Measurements from ENCODE around the gene ARMC12. TPM values are rescaled to one million over a fixed set of nuclear protein-coding genes. Genes with fewer than 3 reads are reported as not detected.

The ARMC12 gene
- total and polyA plus RNA-seq, 7 experiments from 2014 or later: 0.78 to 1.8 (median 1.3) TPM

- Mint-ChIP-seq H3K36me3 (peaks cover 2 to 8% (median 4%) of the 10 kb centered on the region in 5 donors), H3K4me1 (peaks cover 4 to 18% (median 12%) of the 10 kb centered on the region in 7 donors), H3K4me3 (no peak overlapping the region), H3K27me3 (no peaks in the 10 kb centered on the region), H3K27ac (peak overlapping the region in 1 of 9 donors; percentile 66), H3K9me3 (peaks cover 0 to 5% (median 2%) of the 10 kb centered on the region in 11 donors)
- no peak overlapping the region for H3K27ac ChIP-seq (ENCODE audit: low read depth, low read length)
- ChIA-PET CTCF (no interaction called here), POLR2A (no interaction called here)
- no peaks in the 10 kb centered on the region for H3K36me3 ChIP-seq (ENCODE audit: control insufficient read depth in 2 of 3, insufficient read depth in 3 of 3, low read length in 3 of 3)
- H3K9me3 ChIP-seq (ENCODE audit: control insufficient read depth in 2 of 3, low read length in 3 of 3): no peaks in the 10 kb centered on the region
- no peak for ATAC-seq
- no peak for DNase-seq
- H3K4me1 ChIP-seq (ENCODE audit: control insufficient read depth in 2 of 2, insufficient read depth in 2 of 2, low read length in 2 of 2): no peaks in the 10 kb centered on the region
- intact Hi-C loops (cut with micrococcal nuclease): no loop called here
- H3K4me3 ChIP-seq (ENCODE audit: low read length): no peak overlapping the region
- no peaks in the 10 kb centered on the region for H3K27me3 ChIP-seq (ENCODE audit: control insufficient read depth in 2 of 2, insufficient read depth in 2 of 2, low read length in 2 of 2)
These were observed 29.0 kb upstream of the ARMC12 start for GRCh38 chr6:35707714-35708407.

- H3K4me1 Mint-ChIP-seq: peaks cover 6 to 25% (median 19%) of the 10 kb centered on the region in 7 donors
- no peaks in the 10 kb centered on the region for H3K9me3 ChIP-seq (ENCODE audit: control insufficient read depth in 2 of 3, low read length in 3 of 3)
- H3K4me3 ChIP-seq (ENCODE audit: low read length): no peak overlapping the region
- H3K9me3 Mint-ChIP-seq: peaks cover 0 to 5% (median 2%) of the 10 kb centered on the region in 11 donors
- H3K27me3 ChIP-seq (ENCODE audit: control insufficient read depth in 2 of 2, insufficient read depth in 2 of 2, low read length in 2 of 2): no peaks in the 10 kb centered on the region
- H3K4me3 Mint-ChIP-seq: no peak overlapping the region
- no peaks in the 10 kb centered on the region for H3K4me1 ChIP-seq (ENCODE audit: control insufficient read depth in 2 of 2, insufficient read depth in 2 of 2, low read length in 2 of 2)
- peak overlapping the region in 1 of 9 donors; percentile 36 for H3K27ac Mint-ChIP-seq
- intact Hi-C loops (cut with micrococcal nuclease): no loop called here
- CTCF ChIA-PET: no interaction called here
- POLR2A ChIA-PET: no interaction called here
- H3K36me3 ChIP-seq (ENCODE audit: control insufficient read depth in 2 of 3, insufficient read depth in 3 of 3, low read length in 3 of 3): no peaks in the 10 kb centered on the region
- no peak for ATAC-seq
- H3K36me3 Mint-ChIP-seq: peaks cover 2 to 8% (median 4%) of the 10 kb centered on the region in 5 donors
- DNase-seq: no peak
- H3K27me3 Mint-ChIP-seq: no peaks in the 10 kb centered on the region
- H3K27ac ChIP-seq (ENCODE audit: low read depth, low read length): no peak overlapping the region
These were observed 28.2 kb upstream of the ARMC12 start for GRCh38 chr6:35708585-35708984.

GRCh38 chr6:35710241-35710847 is 26.5 kb upstream of the ARMC12 start:
- POLR2A ChIA-PET: no interaction called here
- DNase-seq (peak in 1 of 9 donors; percentile 51), ATAC-seq (peak; percentile 59)
- H3K4me1 Mint-ChIP-seq: peaks cover 6 to 29% (median 24%) of the 10 kb centered on the region in 7 donors
- H3K36me3 Mint-ChIP-seq: peaks cover 0 to 5% (median 2%) of the 10 kb centered on the region in 5 donors
- intact Hi-C loops (cut with micrococcal nuclease): no loop called here
- no peak overlapping the region for H3K4me3 ChIP-seq (ENCODE audit: low read length)
- no peaks in the 10 kb centered on the region for H3K36me3 ChIP-seq (ENCODE audit: control insufficient read depth in 2 of 3, insufficient read depth in 3 of 3, low read length in 3 of 3)
- no peak overlapping the region for H3K4me3 Mint-ChIP-seq
- peak overlapping the region in 2 of 9 donors; percentile 3 to 18 for H3K27ac Mint-ChIP-seq
- CTCF ChIA-PET: interaction anchor here (1.6 kb wide), 1 partner anchor 26 kb away, joined by 4 read pairs; the partner anchor contains the start of gene ARMC12
- H3K27me3 ChIP-seq (ENCODE audit: control insufficient read depth in 2 of 2, insufficient read depth in 2 of 2, low read length in 2 of 2): no peaks in the 10 kb centered on the region
- no peaks in the 10 kb centered on the region for H3K9me3 ChIP-seq (ENCODE audit: control insufficient read depth in 2 of 3, low read length in 3 of 3)
- H3K27me3 Mint-ChIP-seq: no peaks in the 10 kb centered on the region
- no peak overlapping the region for H3K27ac ChIP-seq (ENCODE audit: low read depth, low read length)
- peaks cover 0 to 3% (median 0%) of the 10 kb centered on the region in 11 donors for H3K9me3 Mint-ChIP-seq
- H3K4me1 ChIP-seq (ENCODE audit: control insufficient read depth in 2 of 2, insufficient read depth in 2 of 2, low read length in 2 of 2): no peaks in the 10 kb centered on the region

GRCh38 chr6:35711731-35712130 is 25.1 kb upstream of the ARMC12 start:
- ATAC-seq (no peak), DNase-seq (no peak)
- no peak overlapping the region for H3K27ac Mint-ChIP-seq
- no peak overlapping the region for H3K4me3 ChIP-seq (ENCODE audit: low read length)
- ChIA-PET POLR2A (interaction anchor here (0.6 kb wide), 1 partner anchor 71 kb away, joined by 3 read pairs; no protein-coding TSS in a partner anchor), CTCF (interaction anchor here (1.6 kb wide), 1 partner anchor 24 kb away, joined by 4 read pairs; the partner anchor contains the start of gene ARMC12)
- peaks cover 12 to 39% (median 37%) of the 10 kb centered on the region in 7 donors for H3K4me1 Mint-ChIP-seq
- no peaks in the 10 kb centered on the region for H3K9me3 ChIP-seq (ENCODE audit: control insufficient read depth in 2 of 3, low read length in 3 of 3)
- no peak overlapping the region for H3K4me3 Mint-ChIP-seq
- peaks cover 0 to 6% of the 10 kb centered on the region in 2 donors for H3K4me1 ChIP-seq (ENCODE audit: control insufficient read depth in 2 of 2, insufficient read depth in 2 of 2, low read length in 2 of 2)
- intact Hi-C loops (cut with micrococcal nuclease): no loop called here
- peaks cover 0 to 5% (median 2%) of the 10 kb centered on the region in 5 donors for H3K36me3 Mint-ChIP-seq
- no peaks in the 10 kb centered on the region for H3K27me3 Mint-ChIP-seq
- peaks cover 0 to 3% (median 0%) of the 10 kb centered on the region in 11 donors for H3K9me3 Mint-ChIP-seq
- no peaks in the 10 kb centered on the region for H3K27me3 ChIP-seq (ENCODE audit: control insufficient read depth in 2 of 2, insufficient read depth in 2 of 2, low read length in 2 of 2)
- no peaks in the 10 kb centered on the region for H3K36me3 ChIP-seq (ENCODE audit: control insufficient read depth in 2 of 3, insufficient read depth in 3 of 3, low read length in 3 of 3)
- no peak overlapping the region for H3K27ac ChIP-seq (ENCODE audit: low read depth, low read length)

- H3K27ac Mint-ChIP-seq: peak overlapping the region in 4 of 9 donors; percentile 41 to 71 (median 54)
- no peaks in the 10 kb centered on the region for H3K27me3 Mint-ChIP-seq
- H3K27me3 ChIP-seq (ENCODE audit: control insufficient read depth in 2 of 2, insufficient read depth in 2 of 2, low read length in 2 of 2): no peaks in the 10 kb centered on the region
- ATAC-seq: no peak
- peaks cover 0 to 5% (median 3%) of the 10 kb centered on the region in 5 donors for H3K36me3 Mint-ChIP-seq
- no peak for DNase-seq
- H3K9me3 Mint-ChIP-seq: peaks cover 0 to 5% (median 0%) of the 10 kb centered on the region in 11 donors
- POLR2A ChIA-PET: interaction anchor here (0.8 to 1.5 kb wide), 3 partner anchors 9 to 14 kb away, joined by 3 to 6 read pairs (median 4); no protein-coding TSS in a partner anchor
- no peaks in the 10 kb centered on the region for H3K9me3 ChIP-seq (ENCODE audit: control insufficient read depth in 2 of 3, low read length in 3 of 3)
- peaks cover 7 to 21% of the 10 kb centered on the region in 2 donors for H3K4me1 ChIP-seq (ENCODE audit: control insufficient read depth in 2 of 2, insufficient read depth in 2 of 2, low read length in 2 of 2)
- H3K36me3 ChIP-seq (ENCODE audit: control insufficient read depth in 2 of 3, insufficient read depth in 3 of 3, low read length in 3 of 3): no peaks in the 10 kb centered on the region
- no peak overlapping the region for H3K27ac ChIP-seq (ENCODE audit: low read depth, low read length)
- intact Hi-C loops (cut with micrococcal nuclease): no loop called here
- no peak overlapping the region for H3K4me3 ChIP-seq (ENCODE audit: low read length)
- CTCF ChIA-PET: interaction anchor here (1.9 kb wide), 1 partner anchor 24 kb away, joined by 7 read pairs; the partner anchor contains the start of gene ARMC12
- H3K4me1 Mint-ChIP-seq: peaks cover 23 to 54% (median 51%) of the 10 kb centered on the region in 7 donors
- H3K4me3 Mint-ChIP-seq: no peak overlapping the region
These were observed 23.6 kb upstream of the ARMC12 start for GRCh38 chr6:35713006-35713767.

GRCh38 chr6:35716798-35717197 is 20.0 kb upstream of the ARMC12 start:
- H3K27ac ChIP-seq (ENCODE audit: low read depth, low read length): no peak overlapping the region
- H3K9me3 ChIP-seq (ENCODE audit: control insufficient read depth in 2 of 3, low read length in 3 of 3): no peaks in the 10 kb centered on the region
- no peaks in the 10 kb centered on the region for H3K27me3 ChIP-seq (ENCODE audit: control insufficient read depth in 2 of 2, insufficient read depth in 2 of 2, low read length in 2 of 2)
- Mint-ChIP-seq H3K27ac (peak overlapping the region in 6 of 9 donors; percentile 14 to 95 (median 88)), H3K9me3 (peaks cover 0 to 2% (median 0%) of the 10 kb centered on the region in 11 donors), H3K36me3 (peaks cover 0 to 3% (median 0%) of the 10 kb centered on the region in 5 donors), H3K27me3 (no peaks in the 10 kb centered on the region), H3K4me3 (peak overlapping the region in 3 of 10 donors; percentile 63 to 75 (median 72)), H3K4me1 (peaks cover 44 to 72% (median 69%) of the 10 kb centered on the region in 7 donors)
- DNase-seq: no peak
- CTCF ChIA-PET: interaction anchor here (0.8 to 2.6 kb wide), 3 partner anchors 11 to 19 kb away, joined by 3 to 13 read pairs (median 5); partner anchors contain the start of gene ARMC12
- ATAC-seq: no peak
- H3K4me3 ChIP-seq (ENCODE audit: low read length): no peak overlapping the region
- H3K4me1 ChIP-seq (ENCODE audit: control insufficient read depth in 2 of 2, insufficient read depth in 2 of 2, low read length in 2 of 2): peaks cover 17 to 47% of the 10 kb centered on the region in 2 donors
- H3K36me3 ChIP-seq (ENCODE audit: control insufficient read depth in 2 of 3, insufficient read depth in 3 of 3, low read length in 3 of 3): no peaks in the 10 kb centered on the region
- intact Hi-C loops (cut with micrococcal nuclease): loop anchor here in 1 of 2 donors (1.0 kb wide), 1 partner anchor 20 kb away; no protein-coding TSS in a partner anchor
- POLR2A ChIA-PET: interaction anchor here (0.7 to 5.3 kb wide), 3 partner anchors 13 to 93 kb away, joined by 3 to 71 read pairs (median 4); no protein-coding TSS in a partner anchor

All from naive thymus-derived CD4-positive, alpha-beta T cell (primary cell).